Panc1 (cell line): ENCODE data around the gene CASQ2.

Source experiments
- SIN3A ChIP-seq: IDR thresholded peaks from 2 replicates; pipeline ENCODE4 v1.6.1; 2012; ENCODE audit warnings: low read depth, mild to moderate bottlenecking, low read length, moderate library complexity, borderline replicate concordance; ENCODE audit not compliant: insufficient read depth
- TF ChIP-seq, protein P1 (sequence below): fragments of 450-650 bp; IDR thresholded peaks from 2 replicates; pipeline ENCODE4 v1.5.1; 2017; ENCODE audit warnings: mild to moderate bottlenecking
- TF ChIP-seq, protein P2 (sequence below), 2 experiments: IDR thresholded peaks; 2 replicates each; pipeline ENCODE4 v1.6.1; 2011 to 2012; ENCODE audit warnings: low read depth in 2 of 2, control low read depth in 1 of 2, low read length in 1 of 2, mild to moderate bottlenecking in 1 of 2, moderate library complexity in 1 of 2; ENCODE audit not compliant: insufficient read depth in 1 of 2

DNA sequence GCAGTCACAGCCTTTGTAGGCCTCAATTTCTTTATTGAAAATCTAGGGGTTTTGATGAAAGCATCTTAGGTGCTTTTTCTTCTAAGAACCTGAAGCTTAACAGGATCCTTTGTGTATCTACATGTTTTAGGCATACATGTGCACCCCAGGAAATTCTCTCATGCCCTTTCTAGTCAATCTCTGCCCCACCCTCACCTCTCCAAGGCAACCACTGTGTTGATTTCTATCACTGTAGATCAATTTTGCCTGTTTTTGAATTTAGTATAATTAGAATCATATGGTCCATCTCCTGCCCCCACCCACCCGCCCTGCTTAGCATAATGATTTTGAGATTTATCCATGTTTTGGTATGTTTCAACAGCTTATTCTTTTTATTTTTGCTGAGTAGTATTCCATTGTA is 107.4 kb downstream of the CASQ2 start:
- TF ChIP-seq, protein P1, sequence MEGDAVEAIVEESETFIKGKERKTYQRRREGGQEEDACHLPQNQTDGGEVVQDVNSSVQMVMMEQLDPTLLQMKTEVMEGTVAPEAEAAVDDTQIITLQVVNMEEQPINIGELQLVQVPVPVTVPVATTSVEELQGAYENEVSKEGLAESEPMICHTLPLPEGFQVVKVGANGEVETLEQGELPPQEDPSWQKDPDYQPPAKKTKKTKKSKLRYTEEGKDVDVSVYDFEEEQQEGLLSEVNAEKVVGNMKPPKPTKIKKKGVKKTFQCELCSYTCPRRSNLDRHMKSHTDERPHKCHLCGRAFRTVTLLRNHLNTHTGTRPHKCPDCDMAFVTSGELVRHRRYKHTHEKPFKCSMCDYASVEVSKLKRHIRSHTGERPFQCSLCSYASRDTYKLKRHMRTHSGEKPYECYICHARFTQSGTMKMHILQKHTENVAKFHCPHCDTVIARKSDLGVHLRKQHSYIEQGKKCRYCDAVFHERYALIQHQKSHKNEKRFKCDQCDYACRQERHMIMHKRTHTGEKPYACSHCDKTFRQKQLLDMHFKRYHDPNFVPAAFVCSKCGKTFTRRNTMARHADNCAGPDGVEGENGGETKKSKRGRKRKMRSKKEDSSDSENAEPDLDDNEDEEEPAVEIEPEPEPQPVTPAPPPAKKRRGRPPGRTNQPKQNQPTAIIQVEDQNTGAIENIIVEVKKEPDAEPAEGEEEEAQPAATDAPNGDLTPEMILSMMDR = no peak
- no peak for TF ChIP-seq SIN3A
- TF ChIP-seq, protein P2, sequence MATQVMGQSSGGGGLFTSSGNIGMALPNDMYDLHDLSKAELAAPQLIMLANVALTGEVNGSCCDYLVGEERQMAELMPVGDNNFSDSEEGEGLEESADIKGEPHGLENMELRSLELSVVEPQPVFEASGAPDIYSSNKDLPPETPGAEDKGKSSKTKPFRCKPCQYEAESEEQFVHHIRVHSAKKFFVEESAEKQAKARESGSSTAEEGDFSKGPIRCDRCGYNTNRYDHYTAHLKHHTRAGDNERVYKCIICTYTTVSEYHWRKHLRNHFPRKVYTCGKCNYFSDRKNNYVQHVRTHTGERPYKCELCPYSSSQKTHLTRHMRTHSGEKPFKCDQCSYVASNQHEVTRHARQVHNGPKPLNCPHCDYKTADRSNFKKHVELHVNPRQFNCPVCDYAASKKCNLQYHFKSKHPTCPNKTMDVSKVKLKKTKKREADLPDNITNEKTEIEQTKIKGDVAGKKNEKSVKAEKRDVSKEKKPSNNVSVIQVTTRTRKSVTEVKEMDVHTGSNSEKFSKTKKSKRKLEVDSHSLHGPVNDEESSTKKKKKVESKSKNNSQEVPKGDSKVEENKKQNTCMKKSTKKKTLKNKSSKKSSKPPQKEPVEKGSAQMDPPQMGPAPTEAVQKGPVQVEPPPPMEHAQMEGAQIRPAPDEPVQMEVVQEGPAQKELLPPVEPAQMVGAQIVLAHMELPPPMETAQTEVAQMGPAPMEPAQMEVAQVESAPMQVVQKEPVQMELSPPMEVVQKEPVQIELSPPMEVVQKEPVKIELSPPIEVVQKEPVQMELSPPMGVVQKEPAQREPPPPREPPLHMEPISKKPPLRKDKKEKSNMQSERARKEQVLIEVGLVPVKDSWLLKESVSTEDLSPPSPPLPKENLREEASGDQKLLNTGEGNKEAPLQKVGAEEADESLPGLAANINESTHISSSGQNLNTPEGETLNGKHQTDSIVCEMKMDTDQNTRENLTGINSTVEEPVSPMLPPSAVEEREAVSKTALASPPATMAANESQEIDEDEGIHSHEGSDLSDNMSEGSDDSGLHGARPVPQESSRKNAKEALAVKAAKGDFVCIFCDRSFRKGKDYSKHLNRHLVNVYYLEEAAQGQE (IDR thresholded peaks at IDR 0.05; ENCODE audit: insufficient read depth in 1 of 2, low read depth in 2 of 2, low read length in 1 of 2) = no peak
